ENCODE data around the gene SLC7A7. TPM values are rescaled to one million over a fixed set of nuclear protein-coding genes. Genes with fewer than 3 reads are reported as not detected.
"Not testable (repeated sequence)": the region's sequence is repeated elsewhere in the genome, so short reads cannot be mapped to it uniquely, and the experiment has no call there.

SLC7A7 gene
- total RNA-seq, 1 donor from 2014 or later, result 9.7 TPM

- no peak for DNase-seq (ENCODE audit: low spot score)
- intact Hi-C loops (cut with DNase I), result no loop called here
- no peak for ATAC-seq
These were observed 41.1 kb downstream of the SLC7A7 start for GRCh38 chr14:22774011-22774706.

GRCh38 chr14:22773162-22774010 is 41.8 kb downstream of the SLC7A7 start:
- DNase-seq (ENCODE audit: low spot score) (no peak), ATAC-seq (no peak)
- intact Hi-C loops (cut with DNase I), result no loop called here

- ATAC-seq, result no peak
- intact Hi-C loops (cut with DNase I), result no loop called here
- DNase-seq (ENCODE audit: low spot score), result no peak
These were observed 42.5 kb downstream of the SLC7A7 start for GRCh38 chr14:22772725-22773124.

GRCh38 chr14:22770481-22771187 is 44.6 kb downstream of the SLC7A7 start:
- intact Hi-C loops (cut with DNase I), result no loop called here

GRCh38 chr14:22769369-22769768 is 45.9 kb downstream of the SLC7A7 start:
- ATAC-seq, result no peak
- DNase-seq (ENCODE audit: low spot score), result no peak
- intact Hi-C loops (cut with DNase I), result no loop called here

More at GRCh38 chr14:22770481-22771187, 44.6 kb downstream of the SLC7A7 start:
- DNase-seq (ENCODE audit: low spot score) (no peak), ATAC-seq (no peak)

- DNase-seq (ENCODE audit: low spot score) (no peak), ATAC-seq (no peak)
- intact Hi-C loops (cut with DNase I), result no loop called here
These were observed 46.3 kb downstream of the SLC7A7 start for GRCh38 chr14:22768947-22769346.

GRCh38 chr14:22767323-22767589 is 48.0 kb downstream of the SLC7A7 start:
- intact Hi-C loops (cut with DNase I), result no loop called here
- no peak for ATAC-seq
- DNase-seq (ENCODE audit: low spot score), result no peak

- intact Hi-C loops (cut with DNase I), result no loop called here
- DNase-seq (ENCODE audit: low spot score), result peak; percentile 99
- ATAC-seq, result peak; percentile 98
These were observed 48.5 kb downstream of the SLC7A7 start, which contains the start of gene OXA1L for GRCh38 chr14:22766457-22767322. OXA1L (plus strand) TSS chr14:22766688; CDS start chr14:22766702, 14 bp downstream.

- intact Hi-C loops (cut with DNase I), result no loop called here
- ATAC-seq (no peak), DNase-seq (ENCODE audit: low spot score) (no peak)
These were observed 50.9 kb downstream of the SLC7A7 start for GRCh38 chr14:22764382-22764781.

- intact Hi-C loops (cut with DNase I), result no loop called here
- DNase-seq (ENCODE audit: low spot score) (no peak), ATAC-seq (no peak)
These were observed 53.5 kb downstream of the SLC7A7 start for GRCh38 chr14:22761734-22762133.

- DNase-seq (ENCODE audit: low spot score); ATAC-seq; intact Hi-C loops (cut with DNase I): not testable (repeated sequence)
These were observed 57.1 kb downstream of the SLC7A7 start for GRCh38 chr14:22757972-22758650.

- DNase-seq (ENCODE audit: low spot score), result no peak
- intact Hi-C loops (cut with DNase I), result no loop called here
- no peak for ATAC-seq
These were observed 61.6 kb downstream of the SLC7A7 start for GRCh38 chr14:22753586-22753985.

GRCh38 chr14:22752422-22752821 is 62.8 kb downstream of the SLC7A7 start:
- intact Hi-C loops (cut with DNase I), result no loop called here
- no peak for DNase-seq (ENCODE audit: low spot score)
- no peak for ATAC-seq

GRCh38 chr14:22748631-22749068 is 66.6 kb downstream of the SLC7A7 start:
- ATAC-seq (no peak), DNase-seq (ENCODE audit: low spot score) (no peak)
- intact Hi-C loops (cut with DNase I), result no loop called here

GRCh38 chr14:22748206-22748605 is 67.0 kb downstream of the SLC7A7 start:
- no peak for DNase-seq (ENCODE audit: low spot score)
- no peak for ATAC-seq
- intact Hi-C loops (cut with DNase I), result no loop called here

- intact Hi-C loops (cut with DNase I), result no loop called here
- no peak for ATAC-seq
These were observed 67.5 kb downstream of the SLC7A7 start for GRCh38 chr14:22747769-22748168.

GRCh38 chr14:22740020-22740419 is 75.2 kb downstream of the SLC7A7 start:
- ATAC-seq (no peak), DNase-seq (ENCODE audit: low spot score) (no peak)
- intact Hi-C loops (cut with DNase I), result no loop called here

More at GRCh38 chr14:22747769-22748168, 67.5 kb downstream of the SLC7A7 start:
- no peak for DNase-seq (ENCODE audit: low spot score)

GRCh38 chr14:22739423-22739822 is 75.8 kb downstream of the SLC7A7 start:
- ATAC-seq (no peak), DNase-seq (ENCODE audit: low spot score) (no peak)
- intact Hi-C loops (cut with DNase I), result loop anchor here (5.0 kb wide), 1 partner anchor 1532 kb away; no protein-coding TSS in a partner anchor

Data from sciatic nerve (tissue), 2 donors.